Measurements from ENCODE around the gene ISM1.

The ISM1 gene

DNA sequence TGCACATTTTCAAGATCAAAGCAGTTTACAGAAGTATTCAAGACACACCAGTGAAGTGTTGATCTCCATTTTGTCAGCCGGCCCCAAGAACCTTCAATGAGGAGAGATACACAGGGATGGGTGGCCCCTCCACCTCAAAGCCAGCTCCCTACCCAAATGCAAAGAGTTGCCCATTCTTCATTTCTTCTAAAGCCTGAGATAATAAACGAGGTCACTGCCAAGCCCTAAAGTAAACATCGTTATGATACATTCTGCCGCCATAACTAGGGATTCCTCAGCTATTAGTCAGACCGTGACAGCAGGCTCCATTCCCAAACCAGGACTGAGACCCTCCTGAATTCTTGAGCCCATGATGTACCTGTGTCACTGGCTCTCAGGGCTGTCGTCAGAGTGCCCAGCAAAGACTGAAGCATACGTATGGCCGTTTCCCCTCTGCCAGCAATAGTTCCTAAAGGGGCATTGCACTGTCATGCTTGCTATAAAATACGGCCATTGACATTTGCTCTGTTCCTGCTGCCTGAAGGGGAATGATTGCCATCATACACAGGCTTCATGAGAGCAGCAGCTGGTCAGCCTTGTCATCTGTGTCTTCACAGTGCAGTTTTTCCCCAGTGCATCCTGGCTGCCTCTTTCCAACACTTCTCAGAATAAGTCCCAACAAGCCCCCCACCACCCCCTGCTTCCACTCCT, 41.7 kb downstream of the ISM1 start:
- no peak overlapping the region for H2AFZ ChIP-seq (ENCODE audit: low read depth)

GRCh38 chr20:13263451-13263850, 42.4 kb downstream of the ISM1 start:
- no peaks in the 10 kb centered on the region for H3K36me3 ChIP-seq (ENCODE audit: insufficient read depth)
- H3K27ac ChIP-seq = no peak overlapping the region
- H3K79me2 ChIP-seq (ENCODE audit: insufficient read depth, low read depth) = no peaks in the 10 kb centered on the region
- no peak overlapping the region for H3K4me2 ChIP-seq
- H3K4me3 ChIP-seq (IDR thresholded peaks at IDR 0.05; ENCODE audit: insufficient read depth, low read depth, low read length) = no peak overlapping the region
- H2AFZ ChIP-seq (ENCODE audit: low read depth) = no peak overlapping the region
- H3K9ac ChIP-seq = no peak overlapping the region
- peaks cover 29% of the 10 kb centered on the region for H3K4me1 ChIP-seq (ENCODE audit: low read depth, poor library complexity, severe bottlenecking)
- no peak for TF ChIP-seq CTCF (conservative IDR thresholded peaks at IDR 0.05; ENCODE audit: low read depth, low read length)
- H4K20me1 ChIP-seq (ENCODE audit: insufficient read depth) = no peaks in the 10 kb centered on the region
- no peaks in the 10 kb centered on the region for H3K27me3 ChIP-seq (ENCODE audit: insufficient read depth, low read depth)

More for the DNA sequence above, 41.7 kb downstream of the ISM1 start:
- Histone ChIP-seq H3K27ac (no peak overlapping the region), H4K20me1 (ENCODE audit: insufficient read depth) (no peaks in the 10 kb centered on the region), H3K79me2 (ENCODE audit: insufficient read depth, low read depth) (no peaks in the 10 kb centered on the region), H3K36me3 (ENCODE audit: insufficient read depth) (no peaks in the 10 kb centered on the region), H3K4me2 (no peak overlapping the region), H3K9ac (no peak overlapping the region), H3K4me1 (ENCODE audit: low read depth, poor library complexity, severe bottlenecking) (peaks cover 29% of the 10 kb centered on the region), H3K27me3 (ENCODE audit: insufficient read depth, low read depth) (no peaks in the 10 kb centered on the region), H3K4me3 (IDR thresholded peaks at IDR 0.05; ENCODE audit: insufficient read depth, low read depth, low read length) (no peak overlapping the region)
- TF ChIP-seq CTCF (conservative IDR thresholded peaks at IDR 0.05; ENCODE audit: low read depth, low read length) = no peak

- H3K4me2 ChIP-seq = peak overlapping the region; percentile 49; the same call in 1 of the 2 replicates
- no peak overlapping the region for H3K27ac ChIP-seq
- no peaks in the 10 kb centered on the region for H4K20me1 ChIP-seq (ENCODE audit: insufficient read depth)
- H3K4me3 ChIP-seq (IDR thresholded peaks at IDR 0.05; ENCODE audit: insufficient read depth, low read depth, low read length) = no peak overlapping the region
- no peak overlapping the region; the same call in 1 of the 2 replicates for H2AFZ ChIP-seq (ENCODE audit: low read depth)
- H3K79me2 ChIP-seq (ENCODE audit: insufficient read depth, low read depth) = no peaks in the 10 kb centered on the region
- no peak for TF ChIP-seq CTCF (conservative IDR thresholded peaks at IDR 0.05; ENCODE audit: low read depth, low read length)
- H3K9ac ChIP-seq = no peak overlapping the region
- H3K4me1 ChIP-seq (ENCODE audit: low read depth, poor library complexity, severe bottlenecking) = peaks cover 29% of the 10 kb centered on the region
- H3K36me3 ChIP-seq (ENCODE audit: insufficient read depth) = no peaks in the 10 kb centered on the region
- no peaks in the 10 kb centered on the region for H3K27me3 ChIP-seq (ENCODE audit: insufficient read depth, low read depth)
Observed at GRCh38 chr20:13264907-13265306, 43.8 kb downstream of the ISM1 start.

DNA sequence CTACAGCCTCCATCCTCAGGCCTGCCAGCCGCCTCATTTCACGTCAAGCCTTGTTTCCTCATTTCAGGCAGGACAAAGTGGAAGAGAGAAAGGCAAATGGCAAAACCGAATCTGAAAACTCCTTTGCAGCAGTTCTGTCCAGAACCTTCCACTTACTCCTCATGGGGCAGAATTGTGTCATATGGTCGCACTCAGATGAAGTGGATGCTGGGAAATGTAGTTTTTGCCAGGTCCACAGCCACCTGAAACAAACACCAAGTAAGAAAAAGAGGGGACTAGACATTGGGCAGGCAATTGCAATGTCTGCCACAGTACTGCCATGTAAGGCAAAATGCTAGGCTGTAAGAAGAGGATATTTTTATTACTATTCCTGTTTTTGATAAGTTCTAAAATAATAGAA, 44.9 kb downstream of the ISM1 start:
- Histone ChIP-seq H3K4me2 (no peak overlapping the region), H3K36me3 (ENCODE audit: insufficient read depth) (no peaks in the 10 kb centered on the region), H3K79me2 (ENCODE audit: insufficient read depth, low read depth) (no peaks in the 10 kb centered on the region), H4K20me1 (ENCODE audit: insufficient read depth) (no peaks in the 10 kb centered on the region), H3K4me1 (ENCODE audit: low read depth, poor library complexity, severe bottlenecking) (peaks cover 29% of the 10 kb centered on the region), H3K9ac (no peak overlapping the region), H2AFZ (ENCODE audit: low read depth) (no peak overlapping the region), H3K27me3 (ENCODE audit: insufficient read depth, low read depth) (no peaks in the 10 kb centered on the region), H3K4me3 (IDR thresholded peaks at IDR 0.05; ENCODE audit: insufficient read depth, low read depth, low read length) (no peak overlapping the region), H3K27ac (no peak overlapping the region)
- TF ChIP-seq CTCF (conservative IDR thresholded peaks at IDR 0.05; ENCODE audit: low read depth, low read length) = no peak
